HEK293 (cell line): ENCODE data around the gene RSU1.

ENCODE experiments used
- CTCF ChIA-PET: fragments of 350-600 bp; formaldehyde crosslinking; extraction: SDS; loops from one replicate; lab custom pipeline; 2021; ENCODE audit warnings: antibody characterized with exemption; lab: Yijun Ruan, JAX
- POLR2A ChIA-PET: fragments of 300-600 bp; formaldehyde crosslinking; extraction: SDS; loops from one replicate; lab custom pipeline; 2020; ENCODE audit warnings: antibody characterized with exemption, inconsistent platforms; lab: Yijun Ruan, JAX
- H3K27ac ChIP-seq: fragments of 200-500 bp; sonication (Bioruptor generic); 2 replicates; pipeline ENCODE4 v1.5.1; 2014; ENCODE audit warnings: low read depth, low read length, control low read depth, inconsistent platforms; ENCODE audit errors: extremely low read depth
- H3K36me3 ChIP-seq, 2 experiments: fragments of 200-500 bp in 1 of 2; sonication (Bioruptor generic) in 1 of 2; 1 replicate in 1 of 2; 2 replicates in 1 of 2; pipeline ENCODE4 v1.5.1; 2014 to 2017; ENCODE audit warnings: inconsistent platforms in 2 of 2, low read length in 2 of 2; ENCODE audit not compliant: control insufficient read depth in 2 of 2, insufficient read depth in 1 of 2
- H3K4me1 ChIP-seq: fragments of 200-500 bp; sonication (Bioruptor generic); 2 replicates; pipeline ENCODE4 v1.5.1; 2014; ENCODE audit warnings: mild to moderate bottlenecking, low read length, inconsistent platforms; ENCODE audit not compliant: control insufficient read depth, insufficient read depth
- H3K4me3 ChIP-seq: 2 replicates; pipeline ENCODE4 v1.5.1; 2011; ENCODE audit warnings: low read depth, mild to moderate bottlenecking, control low read depth, low read length, moderate library complexity
- H3K9me3 ChIP-seq: fragments of 200-500 bp; sonication (Bioruptor generic); 2 replicates; pipeline ENCODE4 v1.5.1; 2014; ENCODE audit warnings: low read depth, low read length, inconsistent platforms; ENCODE audit not compliant: control insufficient read depth, insufficient read depth
- ATF2 ChIP-seq: fragments of 450-650 bp; formaldehyde crosslinking; IDR thresholded peaks from 2 replicates; pipeline ENCODE4 v1.5.1; 2016; ENCODE audit warnings: missing biosample characterization, missing genetic modification characterization, low read depth
- SCRT2 ChIP-seq: fragments of 450-650 bp; formaldehyde crosslinking; IDR thresholded peaks from 2 replicates; pipeline ENCODE4 v1.5.1; 2016; ENCODE audit warnings: missing biosample characterization, missing genetic modification characterization
- TRIM28 ChIP-seq: IDR thresholded peaks from 2 replicates; pipeline ENCODE4 v1.6.1; 2011; ENCODE audit warnings: low read length, control low read depth, borderline replicate concordance
- ZBTB10 ChIP-seq: fragments of 450-650 bp; formaldehyde crosslinking; IDR thresholded peaks from 2 replicates; pipeline ENCODE4 v1.5.1; 2016; ENCODE audit warnings: missing biosample characterization, missing genetic modification characterization
- ZBTB17 ChIP-seq: fragments of 450-650 bp; formaldehyde crosslinking; IDR thresholded peaks from 2 replicates; pipeline ENCODE4 v1.5.1; 2016; ENCODE audit warnings: missing biosample characterization, missing genetic modification characterization
- ZBTB7A ChIP-seq: fragments of 450-650 bp; formaldehyde crosslinking; IDR thresholded peaks from 2 replicates; pipeline ENCODE4 v1.5.1; 2016; ENCODE audit warnings: low read depth, missing biosample characterization, missing genetic modification characterization
- ZFP37 ChIP-seq: fragments of 450-650 bp; formaldehyde crosslinking; IDR thresholded peaks from 2 replicates; pipeline ENCODE4 v1.5.1; 2016; ENCODE audit warnings: missing biosample characterization, missing genetic modification characterization
- ZFP69B ChIP-seq: fragments of 450-650 bp; formaldehyde crosslinking; IDR thresholded peaks from 2 replicates; pipeline ENCODE4 v1.5.1; 2016; ENCODE audit warnings: missing biosample characterization, missing genetic modification characterization
- ZNF148 ChIP-seq: fragments of 450-650 bp; formaldehyde crosslinking; IDR thresholded peaks from 2 replicates; pipeline ENCODE4 v1.5.0; 2017; ENCODE audit warnings: missing biosample characterization, missing genetic modification characterization, borderline replicate concordance
- ZNF16 ChIP-seq: fragments of 450-650 bp; formaldehyde crosslinking; IDR thresholded peaks from 2 replicates; pipeline ENCODE4 v1.5.1; 2016; ENCODE audit warnings: low read depth, missing biosample characterization, missing genetic modification characterization
- ZNF174 ChIP-seq: fragments of 450-650 bp; formaldehyde crosslinking; IDR thresholded peaks from 2 replicates; pipeline ENCODE4 v1.5.0; 2017; ENCODE audit warnings: missing biosample characterization, mild to moderate bottlenecking, missing genetic modification characterization
- ZNF202 ChIP-seq: fragments of 450-650 bp; formaldehyde crosslinking; IDR thresholded peaks from 2 replicates; pipeline ENCODE4 v1.5.1; 2016; ENCODE audit warnings: missing biosample characterization, missing genetic modification characterization, borderline replicate concordance
- ZNF335 ChIP-seq: fragments of 450-650 bp; formaldehyde crosslinking; conservative IDR thresholded peaks from 2 replicates; pipeline ENCODE4 v1.5.1; 2016; ENCODE audit warnings: missing biosample characterization, missing genetic modification characterization
- ZNF341 ChIP-seq: fragments of 450-650 bp; formaldehyde crosslinking; IDR thresholded peaks from 2 replicates; pipeline ENCODE4; 2016; ENCODE audit warnings: low read depth, missing biosample characterization, missing genetic modification characterization
- ZNF366 ChIP-seq: fragments of 450-650 bp; formaldehyde crosslinking; conservative IDR thresholded peaks from 2 replicates; pipeline ENCODE4 v1.5.1; 2016; ENCODE audit warnings: missing biosample characterization, missing genetic modification characterization
- ZNF488 ChIP-seq: fragments of 450-650 bp; formaldehyde crosslinking; IDR thresholded peaks from 2 replicates; pipeline ENCODE4 v1.5.1; 2016; ENCODE audit warnings: missing biosample characterization, missing genetic modification characterization
- ZNF521 ChIP-seq: fragments of 450-650 bp; formaldehyde crosslinking; IDR thresholded peaks from 2 replicates; pipeline ENCODE4 v1.5.1; 2017; ENCODE audit warnings: missing biosample characterization, mild to moderate bottlenecking, missing genetic modification characterization
- ZNF529 ChIP-seq: fragments of 450-650 bp; formaldehyde crosslinking; IDR thresholded peaks from 2 replicates; pipeline ENCODE4 v1.5.1; 2017; ENCODE audit warnings: missing genetic modification characterization, missing biosample characterization; ENCODE audit not compliant: insufficient replicate concordance
- ZNF654 ChIP-seq: fragments of 450-650 bp; formaldehyde crosslinking; IDR thresholded peaks from 2 replicates; pipeline ENCODE4 v1.5.1; 2016; ENCODE audit warnings: low read depth, missing biosample characterization, missing genetic modification characterization
- ZNF670 ChIP-seq: fragments of 450-650 bp; formaldehyde crosslinking; IDR thresholded peaks from 2 replicates; pipeline ENCODE4 v1.5.1; 2016; ENCODE audit warnings: missing biosample characterization, missing genetic modification characterization, low read depth
- ZNF704 ChIP-seq: fragments of 450-650 bp; formaldehyde crosslinking; IDR thresholded peaks from 2 replicates; pipeline ENCODE4 v1.5.1; 2016; ENCODE audit warnings: missing biosample characterization, missing genetic modification characterization
- ZNF76 ChIP-seq: fragments of 450-650 bp; formaldehyde crosslinking; IDR thresholded peaks from 2 replicates; pipeline ENCODE4; 2016; ENCODE audit warnings: low read depth, missing biosample characterization, missing genetic modification characterization, borderline replicate concordance
- ZNF792 ChIP-seq: fragments of 450-650 bp; formaldehyde crosslinking; IDR thresholded peaks from 2 replicates; pipeline ENCODE4 v1.5.1; 2016; ENCODE audit warnings: missing biosample characterization, missing genetic modification characterization

Gene RSU1

GRCh38 chr10:16809074-16809718, 8.0 kb downstream of the RSU1 start:
- Histone ChIP-seq H3K9me3 (no peaks in the 10 kb centered on the region), H3K27ac (no peak overlapping the region), H3K4me1 (no peaks in the 10 kb centered on the region), H3K4me3 (no peak overlapping the region)
- CTCF ChIA-PET, result interaction anchor here (0.7 to 1.8 kb wide), 7 partner anchors 11 to 930 kb away, joined by 3 to 5 read pairs (median 3); no protein-coding TSS in a partner anchor
- POLR2A ChIA-PET, result interaction anchor here (0.6 to 1.4 kb wide), 2 partner anchors 8 to 238 kb away, joined by 3 to 6 read pairs; partner anchors contain the start of gene RSU1
- TF ChIP-seq ZNF654 (tag by site-specific recombination), result peak; percentile 54
- TF ChIP-seq ZNF174 (tag by site-specific recombination), result no peak
- no peak for TF ChIP-seq ZNF488
- TF ChIP-seq ATF2 (tag by site-specific recombination), result no peak
- TF ChIP-seq SCRT2 (tag by site-specific recombination), result no peak
- no peak for TF ChIP-seq ZFP69B (tag by site-specific recombination)
- no peak for TF ChIP-seq TRIM28
- TF ChIP-seq, all 188 proteins: peak for 1
- H3K36me3 ChIP-seq, result no peaks in the 10 kb centered on the region; a peak in 1 of 3 replicates

GRCh38 chr10:16804123-16804522, 13.1 kb downstream of the RSU1 start:
- H3K27ac ChIP-seq, result no peak overlapping the region
- no peaks in the 10 kb centered on the region for H3K36me3 ChIP-seq
- no peak for TF ChIP-seq ZFP37 (tag by site-specific recombination)
- TF ChIP-seq ZNF529 (tag by site-specific recombination), result no peak
- no peak for TF ChIP-seq ZNF366
- no peak for TF ChIP-seq ZNF76 (tag by site-specific recombination)
- no peak for TF ChIP-seq ZNF202 (tag by site-specific recombination)
- TF ChIP-seq ZNF341 (tag by site-specific recombination), result no peak
- no peak overlapping the region for H3K4me3 ChIP-seq
- no peaks in the 10 kb centered on the region for H3K9me3 ChIP-seq
- ChIA-PET CTCF (interaction anchor here (1.0 to 1.2 kb wide), 2 partner anchors 8 to 17 kb away, joined by 3 read pairs; no protein-coding TSS in a partner anchor), POLR2A (no interaction called here)
- no peaks in the 10 kb centered on the region for H3K4me1 ChIP-seq

- no peak overlapping the region for H3K27ac ChIP-seq
- H3K4me1 ChIP-seq, result no peaks in the 10 kb centered on the region
- ChIA-PET POLR2A (no interaction called here), CTCF (interaction anchor here (0.7 kb wide), 1 partner anchor 621 kb away, joined by 3 read pairs; no protein-coding TSS in a partner anchor)
- no peaks in the 10 kb centered on the region for H3K9me3 ChIP-seq
- H3K4me3 ChIP-seq, result no peak overlapping the region
- no peaks in the 10 kb centered on the region for H3K36me3 ChIP-seq
- TF ChIP-seq ZNF670 (no peak), ZBTB17 (tag by site-specific recombination) (no peak), ZNF174 (tag by site-specific recombination) (no peak), ZFP37 (tag by site-specific recombination) (no peak), ZNF704 (tag by site-specific recombination) (no peak), ZNF16 (tag by site-specific recombination) (no peak), ZBTB7A (no peak), ZNF335 (tag by site-specific recombination) (no peak), ZNF521 (tag by site-specific recombination) (no peak), ZNF148 (tag by site-specific recombination) (no peak), ZNF792 (tag by site-specific recombination) (no peak), ZBTB10 (tag by site-specific recombination) (no peak)
Measured at GRCh38 chr10:16803464-16803863, 13.8 kb downstream of the RSU1 start.
